Erythroblast (primary cell): ENCODE results near the gene GNB1L.

Source experiments
- DNase-seq, 2 experiments: peaks; one replicate each; lab custom pipeline; 2025; lab: John Stamatoyannopoulos, UW
- GATA1 ChIP-seq: IDR thresholded peaks from 2 replicates; pipeline ENCODE4 v1.6.1; 2011; ENCODE audit warnings: low read depth, mild to moderate bottlenecking, control low read depth, low read length, moderate library complexity
- POLR2A ChIP-seq: IDR thresholded peaks from 2 replicates; pipeline ENCODE4 v1.6.1; 2011; ENCODE audit warnings: mild to moderate bottlenecking, low read length

GNB1L gene

DNA sequence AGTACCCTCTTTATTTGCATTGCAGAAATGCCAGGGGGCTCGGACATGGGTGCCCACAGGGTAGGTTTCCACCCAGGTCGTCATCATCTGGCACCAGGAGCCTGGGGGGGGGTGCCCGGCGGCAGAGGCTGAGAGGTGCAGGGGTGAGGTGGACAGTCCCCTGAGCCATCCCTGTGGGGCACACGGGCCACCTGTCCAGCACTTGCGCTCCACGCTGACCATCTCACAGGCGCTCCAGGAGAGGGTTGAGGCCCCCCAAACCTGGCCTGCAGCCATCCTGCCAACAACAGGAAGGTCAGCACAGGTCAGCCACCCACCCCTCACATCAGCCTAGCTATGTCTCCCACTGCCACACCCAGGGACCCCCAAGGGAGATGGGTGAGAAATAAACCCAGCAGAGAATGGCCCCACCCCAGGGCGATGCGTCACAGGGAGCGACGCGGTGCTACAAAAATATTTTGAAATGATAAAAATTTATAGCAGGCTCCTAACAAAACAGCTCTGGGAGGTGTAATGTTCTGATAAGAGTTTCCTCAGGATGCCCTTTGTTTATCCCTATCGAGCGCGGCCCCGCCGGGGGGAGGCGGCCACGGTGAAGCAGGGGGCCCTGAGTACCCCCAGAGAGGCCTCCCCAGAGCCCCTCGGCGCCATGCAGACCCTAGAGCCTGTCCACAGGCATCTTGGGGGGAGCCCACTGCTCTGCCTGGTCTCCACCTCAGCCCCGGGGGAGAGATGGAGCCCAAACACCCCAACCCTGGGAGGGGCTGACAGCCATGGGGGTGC lies 21.0 kb upstream of the GNB1L start:
- no peak for DNase-seq

DNA sequence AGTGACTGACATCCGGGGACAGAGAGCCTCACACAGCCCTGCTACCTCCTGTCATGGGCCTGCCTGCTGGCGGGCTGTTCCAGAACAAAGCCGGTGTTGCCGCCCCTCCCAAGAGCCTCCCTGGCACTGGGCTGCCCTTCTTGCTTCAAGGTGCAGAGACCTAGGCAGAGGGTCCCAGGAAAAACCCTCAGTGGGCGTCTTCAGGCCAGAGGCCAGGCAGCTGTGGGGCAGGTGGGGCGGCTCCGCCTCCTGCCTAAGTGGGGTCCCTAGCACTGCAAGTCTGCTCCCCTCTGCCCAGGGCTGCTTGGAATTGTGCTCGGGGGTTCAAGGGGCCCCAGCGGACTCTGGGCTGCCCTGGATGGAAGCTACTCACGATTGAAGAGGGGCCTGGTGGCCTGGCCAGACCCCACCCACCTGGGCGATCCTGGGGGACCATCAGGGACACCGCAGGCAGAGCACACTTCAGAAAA lies 20.4 kb upstream of the GNB1L start:
- DNase-seq = no peak
- TF ChIP-seq GATA1 = no peak
- TF ChIP-seq POLR2A = no peak

More for the DNA sequence above, 21.0 kb upstream of the GNB1L start:
- TF ChIP-seq GATA1 (no peak), POLR2A (no peak)

DNA sequence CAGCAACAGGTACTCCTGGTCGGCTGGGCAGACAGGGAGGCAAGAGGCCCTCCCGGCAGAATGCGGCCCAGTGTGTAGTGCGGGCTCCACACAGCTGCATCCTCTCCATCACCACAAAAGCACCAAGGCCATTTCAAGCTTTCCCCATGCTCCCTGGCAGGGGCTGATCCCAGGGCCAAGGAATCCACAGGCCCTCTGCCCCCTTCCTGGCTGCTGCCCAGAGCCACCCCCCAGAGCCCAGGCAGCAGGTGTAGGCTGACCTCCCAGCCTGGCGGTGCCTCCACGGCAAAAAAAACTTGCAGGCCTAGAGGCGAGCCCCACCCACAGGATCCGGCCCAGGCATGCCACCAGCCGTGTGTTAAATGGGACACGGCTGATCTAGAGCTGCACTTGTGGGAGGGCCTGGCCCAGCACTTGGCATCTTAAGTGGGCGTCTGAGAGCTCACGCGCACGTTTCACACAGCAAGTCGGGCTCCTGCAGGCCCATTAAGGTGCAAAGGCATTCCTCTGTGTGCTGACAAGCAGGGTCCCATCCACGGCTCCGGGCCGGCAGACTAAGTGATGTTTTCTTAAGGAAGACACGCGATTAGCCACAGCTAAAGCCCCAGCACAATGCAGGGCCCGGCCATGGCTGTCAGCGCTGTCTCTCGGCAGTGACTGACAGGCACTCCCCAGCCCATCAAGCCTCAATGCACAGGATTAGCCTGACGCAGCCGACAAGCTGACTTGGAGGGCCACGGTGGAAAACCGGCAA lies 19.8 kb upstream of the GNB1L start:
- no peak for DNase-seq
- TF ChIP-seq POLR2A (no peak), GATA1 (no peak)

DNA sequence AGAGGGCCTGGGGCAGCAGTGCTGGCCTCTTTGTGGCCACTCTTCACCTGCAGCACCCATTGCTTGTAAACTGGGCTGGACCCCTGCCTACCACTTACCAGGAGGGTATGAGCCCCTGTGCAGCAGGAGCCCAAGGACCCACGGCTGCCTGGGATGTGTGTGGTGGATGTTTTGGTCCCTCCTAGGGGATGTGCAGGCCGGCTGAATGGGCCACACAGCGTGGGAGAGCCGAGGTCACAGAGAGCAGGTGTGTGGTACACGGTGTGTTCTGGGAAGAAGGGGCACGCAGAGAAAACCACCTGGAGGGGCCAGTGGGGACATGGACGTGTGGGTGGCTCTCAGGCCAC lies 19.3 kb upstream of the GNB1L start:
- no peak for TF ChIP-seq GATA1
- TF ChIP-seq POLR2A = no peak
- no peak for DNase-seq

DNA sequence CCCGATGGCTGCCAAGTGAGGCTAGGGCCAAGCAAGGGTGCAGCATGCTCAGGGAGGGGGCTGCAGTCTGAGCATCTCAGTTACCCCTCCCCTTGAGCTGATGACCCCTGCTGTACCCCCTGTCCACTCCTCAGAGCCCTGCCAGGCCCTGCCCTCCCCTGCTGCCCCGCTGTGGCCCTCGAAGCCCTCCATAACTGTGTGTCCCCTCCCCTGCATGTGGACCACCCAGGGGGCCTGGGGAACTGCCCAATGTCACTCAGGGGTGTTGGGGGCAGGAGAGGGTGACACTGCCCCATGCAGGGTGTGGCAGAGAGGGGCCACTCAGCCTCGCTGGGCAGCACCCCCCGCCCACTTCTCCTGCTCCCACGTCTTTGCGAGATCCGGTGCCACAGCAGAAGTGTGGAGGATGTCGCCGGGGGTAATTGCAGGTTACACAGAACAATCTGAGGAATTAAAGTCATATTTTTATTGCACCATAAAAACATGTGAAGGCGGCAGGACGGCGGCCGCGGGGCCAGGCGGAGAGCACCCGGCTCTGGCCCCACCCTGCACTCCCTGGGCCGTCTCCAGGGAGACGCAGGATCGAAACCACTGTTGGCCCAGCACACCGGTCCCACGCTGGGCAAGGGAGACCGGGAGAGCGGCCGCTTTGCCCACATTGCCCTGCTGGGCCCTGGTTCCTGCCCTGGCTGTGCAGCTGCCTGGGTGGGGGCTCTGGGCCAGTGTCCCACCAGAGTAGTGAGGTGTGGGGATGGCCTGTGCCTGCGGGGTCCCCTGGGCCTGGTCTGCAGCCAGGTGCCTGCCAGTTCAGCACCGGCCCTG lies 18.7 kb upstream of the GNB1L start:
- no peak for TF ChIP-seq GATA1
- no peak for TF ChIP-seq POLR2A

DNA sequence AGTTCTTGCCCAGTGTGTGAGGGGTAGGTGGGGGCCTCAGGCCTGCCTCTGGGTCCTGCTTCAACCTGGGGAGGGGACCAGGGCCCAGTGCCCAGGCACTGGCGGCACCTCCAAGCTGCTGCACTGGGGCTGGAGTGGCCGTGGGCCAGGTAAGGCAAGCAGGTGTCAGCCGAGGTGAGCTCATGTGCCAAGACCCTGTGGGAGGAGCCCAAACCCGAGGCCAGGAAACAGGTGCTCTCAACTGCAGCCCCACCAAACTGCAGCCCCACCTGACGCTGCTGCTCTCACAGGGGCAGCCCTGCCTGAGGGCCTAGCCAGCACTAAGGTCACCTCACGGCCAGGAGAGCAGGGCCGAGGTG lies 18.1 kb upstream of the GNB1L start:
- no peak for DNase-seq
- TF ChIP-seq GATA1 = no peak
- no peak for TF ChIP-seq POLR2A

More for the DNA sequence above, 18.7 kb upstream of the GNB1L start:
- DNase-seq = no peak

DNA sequence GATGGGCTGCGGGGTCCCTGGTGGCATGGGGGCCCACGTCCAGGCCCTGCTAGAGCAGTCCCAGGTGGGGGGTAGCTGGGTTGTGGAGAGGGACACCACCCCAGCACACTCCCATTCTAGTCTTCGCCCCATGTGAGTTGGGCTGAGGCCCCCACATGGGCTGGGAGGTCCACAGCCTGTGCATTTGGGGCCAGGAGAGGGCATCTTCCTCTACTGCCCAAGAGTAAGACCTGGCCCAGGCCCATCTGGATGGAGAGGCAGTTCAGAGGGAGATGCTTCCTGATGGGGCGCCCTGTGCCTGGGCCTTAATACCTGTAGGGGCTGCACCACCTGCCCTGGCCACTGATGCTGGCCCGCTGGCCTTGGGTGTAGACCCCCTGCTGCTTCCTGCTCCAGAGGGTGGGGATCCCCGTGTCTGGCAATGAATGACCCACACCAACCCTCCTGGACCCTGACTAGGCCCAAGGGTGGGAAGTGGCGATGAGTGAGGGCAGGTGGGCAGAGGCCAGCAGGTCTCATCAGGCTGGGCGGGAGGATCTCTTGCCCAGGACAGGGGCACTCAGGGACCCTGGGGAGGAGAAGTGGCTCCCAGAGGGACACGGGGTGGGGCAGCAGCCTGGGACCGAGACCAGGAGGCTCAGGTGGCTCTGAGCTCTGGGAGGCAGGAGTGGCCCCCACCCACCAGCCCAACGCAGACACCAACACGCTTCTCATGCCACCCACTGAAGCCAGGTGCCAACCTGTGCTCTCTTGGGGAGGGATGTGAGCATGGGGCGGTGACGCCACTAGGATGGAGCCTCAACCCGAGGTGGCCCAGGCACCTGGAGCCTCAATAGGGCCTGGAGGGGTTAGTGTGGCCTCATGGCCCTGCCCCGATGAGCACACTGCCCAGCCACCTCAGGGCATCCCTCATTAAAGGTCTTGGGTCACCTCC lies 17.4 kb upstream of the GNB1L start:
- TF ChIP-seq GATA1 (no peak), POLR2A (no peak)
- no peak for DNase-seq

DNA sequence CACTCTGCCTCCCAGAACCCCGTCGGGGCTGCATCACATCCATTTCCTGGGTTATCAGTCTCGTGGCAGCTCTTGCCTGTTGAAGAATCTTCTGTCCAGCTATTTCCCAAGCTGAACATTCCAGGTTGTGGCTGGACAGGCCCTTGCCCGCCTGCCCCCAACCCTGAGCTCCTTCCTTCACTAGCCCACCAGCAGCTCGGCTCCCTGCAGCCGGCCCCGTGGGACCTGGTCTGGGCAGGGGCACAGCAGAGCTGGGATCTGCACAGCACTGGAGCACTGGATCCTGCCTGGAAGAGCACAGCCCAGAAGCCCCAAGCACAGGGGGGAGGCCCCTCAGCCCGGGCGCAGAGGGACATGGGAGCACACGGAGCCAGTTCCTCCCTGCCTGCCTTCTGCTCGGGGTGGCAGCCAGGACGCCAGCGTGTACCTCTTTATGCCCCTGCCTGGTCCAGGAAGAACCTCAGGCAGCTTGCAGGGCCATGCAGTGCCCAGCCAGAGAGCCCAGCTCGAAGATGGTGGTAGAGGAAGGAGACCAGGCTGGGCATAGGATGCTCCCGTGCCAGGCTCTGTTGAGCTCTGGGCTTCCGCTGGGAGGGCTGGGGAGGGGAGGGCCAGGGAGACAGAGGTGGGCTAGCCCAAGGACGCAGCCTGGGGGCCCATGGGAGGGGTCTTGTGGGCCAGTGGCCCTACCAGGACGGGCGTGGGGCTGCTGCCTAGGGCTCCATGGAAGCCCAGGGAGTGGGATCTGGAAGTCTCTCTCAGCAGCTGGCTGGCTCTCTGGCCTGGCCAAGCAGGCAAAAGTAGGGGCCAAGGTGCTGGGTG lies 16.6 kb upstream of the GNB1L start:
- no peak for DNase-seq
- TF ChIP-seq POLR2A (no peak), GATA1 (no peak)

DNA sequence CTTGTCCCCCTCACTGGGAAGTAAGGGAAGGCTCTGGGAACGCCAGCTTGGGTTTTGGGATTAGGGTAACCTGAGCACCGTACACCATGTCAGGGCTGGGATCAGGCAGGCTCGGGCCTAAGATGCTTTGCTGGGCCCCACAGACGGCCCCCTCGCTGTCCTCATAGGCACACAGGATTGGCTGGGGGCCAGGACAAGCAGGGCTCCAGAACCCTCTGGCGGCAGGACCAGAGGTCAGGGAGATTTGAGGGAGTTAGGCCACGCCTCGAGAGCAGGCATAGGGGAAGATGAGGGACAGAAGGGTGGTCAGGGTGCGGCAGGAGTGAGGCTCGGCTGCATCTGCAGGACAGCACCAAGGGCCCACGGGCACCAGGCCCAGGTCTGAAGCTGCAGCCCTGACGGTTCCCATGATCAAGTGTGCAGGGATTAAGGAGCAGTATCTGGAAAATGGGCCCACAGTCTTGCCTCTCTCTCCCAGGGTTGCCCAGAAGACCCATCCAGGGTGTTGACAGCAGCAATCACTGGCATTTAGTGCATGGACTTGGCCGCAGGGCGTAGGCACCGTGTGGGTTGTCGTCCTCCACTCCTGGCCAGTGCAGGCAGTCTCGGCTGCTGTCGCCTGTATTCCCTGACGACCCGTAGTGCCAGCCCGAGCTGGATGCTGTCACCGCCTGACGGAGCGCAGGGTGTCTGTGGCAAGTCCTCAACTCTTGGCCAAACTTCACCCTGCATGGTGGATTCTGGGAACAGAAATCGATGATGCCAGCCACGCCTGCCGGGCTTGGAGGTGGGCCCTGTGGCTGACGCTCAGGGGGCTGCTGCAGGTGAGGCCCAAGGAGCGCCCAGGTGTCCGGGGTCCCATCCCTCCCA lies 15.7 kb upstream of the GNB1L start:
- DNase-seq = no peak
- no peak for TF ChIP-seq GATA1
- no peak for TF ChIP-seq POLR2A

DNA sequence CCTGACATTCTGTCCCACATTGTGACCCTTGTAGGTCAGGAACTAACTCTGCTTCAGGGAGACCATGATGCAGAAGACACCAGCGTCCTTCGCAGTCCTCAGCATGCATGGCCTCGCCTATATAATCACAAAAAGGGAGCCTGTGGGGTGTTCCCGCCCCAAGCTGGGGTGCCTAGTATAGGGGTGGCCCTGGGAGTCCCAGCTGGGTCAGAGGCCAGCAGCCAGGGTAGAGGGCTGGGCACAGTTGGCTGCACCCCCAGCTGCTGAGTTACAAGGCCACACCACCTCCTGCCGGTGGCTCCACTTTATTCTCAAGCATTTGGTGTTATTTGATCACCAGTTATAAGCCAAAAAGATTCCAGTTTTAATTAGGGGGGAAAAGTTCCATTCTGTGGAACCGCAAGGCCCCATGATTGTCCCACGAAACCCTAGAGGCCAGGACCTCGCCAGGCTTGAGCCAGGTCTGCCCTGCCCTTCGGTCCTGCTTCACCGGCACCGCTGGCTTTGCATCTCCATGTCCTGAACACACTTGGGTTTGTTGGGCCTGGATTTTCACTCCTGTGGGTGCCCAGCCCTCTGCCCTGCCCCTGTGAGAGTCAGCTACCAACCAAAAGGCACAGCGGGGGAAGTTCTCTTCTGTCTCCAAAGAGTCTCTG lies 15.0 kb upstream of the GNB1L start:
- TF ChIP-seq GATA1 (no peak), POLR2A (no peak)
- no peak for DNase-seq

DNA sequence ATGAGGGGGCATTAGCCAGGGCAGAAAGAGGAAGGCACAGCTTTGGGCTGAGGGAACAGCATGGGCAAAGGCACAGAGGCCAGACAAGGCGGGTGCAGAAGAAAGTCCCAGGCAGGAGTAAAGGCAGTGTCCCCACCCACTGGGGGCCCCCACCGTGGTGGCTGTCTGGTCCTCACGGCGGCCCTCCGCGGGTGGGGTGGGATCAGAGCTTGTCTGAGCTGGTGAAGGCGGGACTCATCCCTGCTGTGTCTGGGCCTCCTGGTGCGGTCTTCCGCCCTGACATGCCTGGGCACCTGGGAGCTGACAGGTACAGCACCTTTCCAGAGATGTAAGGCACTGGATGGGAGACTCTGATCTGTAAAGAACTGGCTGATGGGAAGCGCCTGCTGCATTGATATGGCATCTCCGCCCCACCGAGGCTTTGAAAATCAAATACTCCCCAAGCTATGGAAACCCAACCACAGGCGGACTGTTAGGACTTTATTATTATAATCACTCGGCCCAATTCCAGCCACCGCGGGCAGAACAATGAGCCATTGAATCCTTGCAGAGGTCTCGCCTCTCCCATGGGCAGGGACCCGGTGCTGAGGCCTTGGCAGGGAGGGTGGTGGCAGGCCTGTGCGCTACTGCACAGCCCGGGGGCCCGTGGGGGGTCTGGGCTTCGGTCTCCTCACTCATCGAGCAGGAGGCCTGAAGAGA lies 14.2 kb upstream of the GNB1L start:
- no peak for DNase-seq
- TF ChIP-seq POLR2A (no peak), GATA1 (no peak)
